Prostate gland (tissue), 2 donors: ENCODE results near the gene TSPAN32. TPM values are rescaled to one million over a fixed set of nuclear protein-coding genes. Genes with fewer than 3 reads are reported as not detected.

Experiments used
- DNase-seq: peaks from one replicate; pipeline ENCODE4 v3.0.0-alpha.2; 2019; ENCODE audit warnings: low spot score
- H3K27ac ChIP-seq, 2 donors: fragments of 200-600 bp; sonication (generic); 2 replicates each; pipeline ENCODE4 v1.5.1; 2017 to 2019
- H3K27me3 ChIP-seq: fragments of 200-600 bp; sonication (generic); replicated peaks from 2 replicates; pipeline ENCODE4 v1.5.1; 2019; ENCODE audit not compliant: insufficient read depth
- H3K36me3 ChIP-seq, 2 donors: fragments of 200-600 bp; sonication (generic); 1 replicate in 1 of 2; 2 replicates in 1 of 2; pipeline versions ENCODE4 v1.5.1 to v1.8.1; 2017 to 2019
- H3K4me1 ChIP-seq: fragments of 200-600 bp; sonication (generic); replicated peaks from 2 replicates; pipeline ENCODE4 v1.5.1; 2019
- H3K4me3 ChIP-seq, 2 donors: fragments of 200-600 bp; sonication (generic); 2 replicates each; pipeline ENCODE4 v1.5.1; 2017 to 2019
- H3K9me3 ChIP-seq: fragments of 200-600 bp; sonication (generic); 2 replicates; pipeline ENCODE4 v1.5.1; 2017
- POLR2A ChIP-seq: fragments of 450-650 bp; IDR thresholded peaks from one replicate; pipeline ENCODE4 v1.6.1; 2016; ENCODE audit warnings: antibody characterized with exemption, mild to moderate bottlenecking
- POLR2AphosphoS5 ChIP-seq: sonication (generic); formaldehyde crosslinking; IDR thresholded peaks from one replicate; pipeline ENCODE4 v1.6.1; 2017; ENCODE audit warnings: antibody characterized with exemption
- WGBS: methylation state at CpG from one replicate; pipeline ENCODE4 v1.1.5; 2018; 5-methylcytosine and 5-hydroxymethylcytosine counted together
- intact Hi-C: fragments of 100-400 bp; cut with DNase I; formaldehyde crosslinking; loops from one replicate; pipeline ENCODE4 v1.14.2; 2022
- total RNA-seq, 2 donors: library from RNA; depleted of rRNA; stranded (reverse); fragments of >200 nt; gene quantifications; one replicate each; pipeline ENCODE4 v1.1.0, GENCODE V29; 2016
- TF ChIP-seq, protein P1 (sequence below), 4 experiments: fragments of 200-600 bp in 2 of 4; fragments of 450-650 bp in 2 of 4; sonication (generic) in 2 of 4; IDR thresholded peaks; 1 replicate in 3 of 4; 2 replicates in 1 of 4; pipeline ENCODE4 v1.5.1; 2016 to 2019; ENCODE audit warnings: antibody characterized with exemption in 4 of 4, mild to moderate bottlenecking in 2 of 4, moderate library complexity in 2 of 4

Gene TSPAN32
- total RNA-seq, 2 donors from 2014 or later: not detected

DNA sequence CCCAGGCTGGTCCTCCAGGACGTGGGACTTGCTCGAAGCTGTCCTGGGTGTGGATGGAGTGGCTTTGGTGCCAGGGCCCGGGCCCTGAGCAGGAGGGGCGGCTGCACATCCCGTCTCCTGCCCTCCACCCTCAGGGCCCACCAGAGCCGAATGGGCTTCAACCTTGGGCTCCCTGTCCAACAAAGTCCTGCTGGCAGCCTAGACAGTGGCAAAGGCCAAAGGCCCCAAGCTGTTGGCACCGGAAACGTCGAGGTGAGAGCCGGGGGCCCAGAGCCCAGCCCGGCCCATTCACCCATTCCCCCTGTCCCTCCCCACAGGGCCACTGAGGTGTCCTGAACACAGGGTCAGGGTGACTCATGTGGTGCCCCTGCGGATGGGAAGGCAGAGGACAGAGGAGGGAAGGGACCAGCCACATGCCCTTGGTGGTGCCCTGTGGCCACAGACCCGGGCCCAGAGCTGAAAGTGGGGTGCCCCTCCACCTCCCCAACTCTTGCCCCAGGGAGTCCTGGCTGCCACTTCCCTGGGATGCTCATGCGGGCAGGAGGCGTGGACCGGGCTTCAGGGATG lies 9.1 kb downstream of the TSPAN32 start:
- Histone ChIP-seq H3K4me1 (peaks cover 8% of the 10 kb centered on the region), H3K27ac (no peak overlapping the region), H3K4me3 (no peak overlapping the region), H3K9me3 (no peaks in the 10 kb centered on the region), H3K27me3 (no peaks in the 10 kb centered on the region), H3K36me3 (no peaks in the 10 kb centered on the region)
- 82% methylated on average over 11 of the region's 16 CpGs for WGBS
- no peak for DNase-seq
- TF ChIP-seq POLR2AphosphoS5 (no peak), POLR2A (no peak)
- TF ChIP-seq, protein P1, sequence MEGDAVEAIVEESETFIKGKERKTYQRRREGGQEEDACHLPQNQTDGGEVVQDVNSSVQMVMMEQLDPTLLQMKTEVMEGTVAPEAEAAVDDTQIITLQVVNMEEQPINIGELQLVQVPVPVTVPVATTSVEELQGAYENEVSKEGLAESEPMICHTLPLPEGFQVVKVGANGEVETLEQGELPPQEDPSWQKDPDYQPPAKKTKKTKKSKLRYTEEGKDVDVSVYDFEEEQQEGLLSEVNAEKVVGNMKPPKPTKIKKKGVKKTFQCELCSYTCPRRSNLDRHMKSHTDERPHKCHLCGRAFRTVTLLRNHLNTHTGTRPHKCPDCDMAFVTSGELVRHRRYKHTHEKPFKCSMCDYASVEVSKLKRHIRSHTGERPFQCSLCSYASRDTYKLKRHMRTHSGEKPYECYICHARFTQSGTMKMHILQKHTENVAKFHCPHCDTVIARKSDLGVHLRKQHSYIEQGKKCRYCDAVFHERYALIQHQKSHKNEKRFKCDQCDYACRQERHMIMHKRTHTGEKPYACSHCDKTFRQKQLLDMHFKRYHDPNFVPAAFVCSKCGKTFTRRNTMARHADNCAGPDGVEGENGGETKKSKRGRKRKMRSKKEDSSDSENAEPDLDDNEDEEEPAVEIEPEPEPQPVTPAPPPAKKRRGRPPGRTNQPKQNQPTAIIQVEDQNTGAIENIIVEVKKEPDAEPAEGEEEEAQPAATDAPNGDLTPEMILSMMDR (IDR thresholded peaks at IDR 0.05): no peak
- intact Hi-C loops: loop anchor here (2.0 kb wide), 1 partner anchor 66 kb away; the partner anchor contains the start of gene CD81

DNA sequence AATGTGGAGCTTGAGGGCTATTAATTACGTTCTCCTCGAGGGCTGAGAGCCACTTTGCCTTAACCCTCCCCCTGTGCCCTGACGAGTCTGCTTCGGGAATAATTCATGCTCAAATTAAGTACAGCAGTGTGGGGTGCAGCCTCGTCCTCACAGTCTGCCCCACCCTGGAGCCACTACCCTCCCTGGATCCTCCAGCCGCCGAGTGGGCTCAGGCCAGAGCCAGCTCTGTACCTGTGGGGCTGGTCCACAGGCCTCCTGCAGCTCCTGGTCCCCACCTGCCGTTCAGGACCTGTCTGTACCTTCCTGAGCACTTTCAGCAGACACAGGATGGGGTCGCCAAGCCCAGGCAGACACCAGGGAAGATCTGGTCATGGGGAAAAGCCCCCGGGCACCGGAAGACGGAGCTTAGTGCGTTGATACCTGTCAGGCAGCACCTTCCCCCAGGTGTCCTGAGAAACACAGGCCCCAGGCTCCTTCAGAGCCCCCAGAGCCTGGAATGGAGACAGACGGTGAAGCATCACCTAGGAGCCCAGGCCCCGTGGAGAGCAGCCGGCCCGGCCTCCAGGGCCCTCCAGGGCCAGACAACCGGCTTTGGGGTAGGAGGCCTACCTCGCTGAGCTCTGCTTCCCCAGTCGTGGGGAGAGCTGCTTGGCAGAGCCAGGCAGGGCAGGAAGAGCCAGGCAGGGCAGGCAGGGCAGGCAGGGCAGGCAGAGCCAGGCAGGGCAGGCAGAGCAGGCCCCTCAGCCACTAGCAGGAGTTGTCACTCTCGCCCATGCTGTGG lies 9.7 kb downstream of the TSPAN32 start:
- H3K27me3 ChIP-seq: no peaks in the 10 kb centered on the region
- no peaks in the 10 kb centered on the region for H3K9me3 ChIP-seq
- no peak overlapping the region for H3K4me3 ChIP-seq
- no peak for TF ChIP-seq POLR2A
- no peak for TF ChIP-seq POLR2AphosphoS5
- TF ChIP-seq, protein P1 (IDR thresholded peaks at IDR 0.05): no peak
- no peak for DNase-seq
- 63% methylated on average over 21 of the region's 21 CpGs for WGBS
- peaks cover 8% of the 10 kb centered on the region for H3K4me1 ChIP-seq
- H3K36me3 ChIP-seq: no peaks in the 10 kb centered on the region
- no peak overlapping the region for H3K27ac ChIP-seq
- intact Hi-C loops: loop anchor here (2.0 kb wide), 1 partner anchor 65 kb away; the partner anchor contains the start of gene CD81

DNA sequence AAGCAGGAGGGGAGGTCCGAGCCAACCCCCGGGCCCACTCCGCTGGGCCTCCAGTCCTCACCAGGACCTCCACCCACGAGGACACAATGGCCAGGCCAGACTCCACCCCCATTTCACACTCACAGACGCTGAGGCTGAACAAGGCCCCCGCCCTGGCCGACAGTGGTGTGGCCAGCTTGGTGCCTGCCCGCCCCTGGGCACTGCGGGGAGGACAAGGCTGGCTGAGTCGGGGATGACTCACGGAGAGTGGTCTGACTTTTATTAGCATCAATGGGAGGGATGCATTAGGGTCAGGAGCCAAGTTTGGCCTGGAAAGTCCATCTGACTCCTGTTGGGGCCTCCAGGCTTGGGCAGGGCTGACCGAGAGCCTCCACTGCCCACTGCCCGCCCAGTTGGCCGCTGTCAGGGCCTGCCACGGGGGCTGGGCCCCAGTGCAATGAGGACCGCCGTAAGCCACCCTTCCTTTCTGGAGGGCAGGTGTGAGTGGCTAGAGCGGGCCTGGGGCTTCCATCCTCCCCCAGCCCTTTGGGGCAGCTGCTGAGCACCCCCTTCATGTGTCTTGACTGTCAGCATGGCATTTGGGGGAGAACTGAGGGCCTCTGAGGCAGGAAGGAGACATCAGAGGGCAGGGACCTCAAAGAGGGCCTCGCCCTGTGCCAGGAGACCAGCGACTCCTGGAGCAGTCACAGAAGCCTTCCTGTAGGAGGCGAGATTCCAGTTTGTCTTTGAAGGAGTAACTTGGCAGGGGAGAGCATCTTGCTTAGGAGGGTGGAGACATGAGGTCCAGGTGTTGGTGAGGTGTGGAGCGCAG lies 10.6 kb downstream of the TSPAN32 start:
- DNase-seq: no peak
- Histone ChIP-seq H3K4me1 (peaks cover 8% of the 10 kb centered on the region), H3K36me3 (no peaks in the 10 kb centered on the region), H3K9me3 (no peaks in the 10 kb centered on the region), H3K27me3 (no peaks in the 10 kb centered on the region), H3K27ac (no peak overlapping the region), H3K4me3 (no peak overlapping the region)
- no peak for TF ChIP-seq POLR2AphosphoS5
- TF ChIP-seq, protein P1 (IDR thresholded peaks at IDR 0.05): no peak
- no peak for TF ChIP-seq POLR2A
- WGBS: 74% methylated on average over 22 of the region's 22 CpGs
- intact Hi-C loops: no loop called here

DNA sequence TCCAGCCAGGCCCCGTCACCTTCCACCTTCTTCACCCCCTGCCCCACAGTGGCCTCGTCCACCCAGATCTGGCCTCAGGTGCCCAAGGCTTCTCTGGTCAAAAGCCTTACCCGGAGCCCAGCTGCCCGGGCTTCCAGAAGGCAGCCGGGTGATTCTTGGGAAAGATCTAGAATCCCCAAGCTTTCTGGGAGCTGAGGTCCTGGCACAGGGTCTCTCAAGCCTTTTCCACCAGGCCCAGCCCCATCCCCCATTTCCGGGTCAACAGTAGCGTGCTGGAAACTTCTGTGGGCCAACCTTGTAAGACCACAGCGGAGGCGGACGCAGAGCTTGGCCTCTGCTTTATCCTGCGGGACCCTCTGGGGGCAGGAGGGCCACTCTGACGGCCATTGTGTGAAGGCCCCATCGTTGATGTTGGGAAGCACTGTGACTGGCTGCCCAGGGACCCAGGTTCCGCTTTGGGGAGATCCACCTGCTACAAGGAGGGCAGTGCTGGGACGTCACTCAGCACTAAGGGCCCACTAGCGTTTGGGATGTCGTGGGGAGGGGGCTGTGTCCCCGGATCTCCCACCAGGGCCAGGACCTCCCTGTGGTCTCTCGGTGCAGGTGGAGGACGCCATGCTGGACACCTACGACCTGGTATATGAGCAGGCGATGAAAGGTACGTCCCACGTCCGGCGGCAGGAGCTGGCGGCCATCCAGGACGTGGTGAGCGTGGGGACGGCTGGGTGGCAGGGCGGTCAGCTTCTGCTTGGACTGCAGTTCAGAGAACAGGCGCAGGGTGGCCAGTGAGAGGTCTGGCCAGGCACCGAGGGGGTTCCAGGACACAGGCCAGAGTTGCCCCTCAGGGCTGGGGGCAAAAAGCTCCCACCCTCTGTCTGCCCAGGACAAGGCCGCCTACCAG lies 11.5 kb downstream of the TSPAN32 start:
- H3K27ac ChIP-seq: no peak overlapping the region
- no peak for DNase-seq
- peaks cover 8% of the 10 kb centered on the region for H3K4me1 ChIP-seq
- TF ChIP-seq POLR2AphosphoS5 (no peak), POLR2A (no peak)
- TF ChIP-seq, protein P1 (IDR thresholded peaks at IDR 0.05): no peak
- no peaks in the 10 kb centered on the region for H3K36me3 ChIP-seq
- H3K4me3 ChIP-seq: no peak overlapping the region
- H3K27me3 ChIP-seq: no peaks in the 10 kb centered on the region
- no peaks in the 10 kb centered on the region for H3K9me3 ChIP-seq
- WGBS: 85% methylated on average over 34 of the region's 34 CpGs
- intact Hi-C loops: no loop called here
